HG03342 (cell line): ENCODE measurements around the gene GPC5.

Source experiments
- ATAC-seq: cut with Tn5 transposase; IDR thresholded peaks from one replicate; pipeline ENCODE4 v1.9.1; 2021; ENCODE audit warnings: mild to moderate bottlenecking, moderate library complexity; ENCODE audit not compliant: unreplicated experiment

GPC5 gene

GRCh38 chr13:91533354-91533753 is 134.9 kb downstream of the GPC5 start:
- ATAC-seq, result no peak

- ATAC-seq, result no peak
Measured at GRCh38 chr13:91534996-91535395, 136.6 kb downstream of the GPC5 start.

- ATAC-seq, result no peak
Measured at GRCh38 chr13:91537376-91537775, 139.0 kb downstream of the GPC5 start.

- no peak for ATAC-seq
Measured at GRCh38 chr13:91539286-91540157, 141.1 kb downstream of the GPC5 start.

- no peak for ATAC-seq
Measured at GRCh38 chr13:91540158-91540736, 141.8 kb downstream of the GPC5 start.

- no peak for ATAC-seq
Measured at GRCh38 chr13:91544723-91545122, 146.3 kb downstream of the GPC5 start.

GRCh38 chr13:91546900-91547299 is 148.5 kb downstream of the GPC5 start:
- ATAC-seq, result no peak

GRCh38 chr13:91553584-91553983 is 155.2 kb downstream of the GPC5 start:
- no peak for ATAC-seq

- ATAC-seq, result no peak
Measured at GRCh38 chr13:91554101-91554500, 155.7 kb downstream of the GPC5 start.

- no peak for ATAC-seq
Measured at GRCh38 chr13:91557328-91558090, 159.1 kb downstream of the GPC5 start.

GRCh38 chr13:91563799-91564198 is 165.4 kb downstream of the GPC5 start:
- no peak for ATAC-seq

GRCh38 chr13:91564396-91564795 is 166.0 kb downstream of the GPC5 start:
- ATAC-seq, result no peak

- no peak for ATAC-seq
Measured at GRCh38 chr13:91565296-91565695, 166.9 kb downstream of the GPC5 start.

GRCh38 chr13:91567485-91568207 is 169.2 kb downstream of the GPC5 start:
- ATAC-seq, result no peak

GRCh38 chr13:91571681-91572080 is 173.3 kb downstream of the GPC5 start:
- ATAC-seq, result no peak

- ATAC-seq, result no peak
Measured at GRCh38 chr13:91572439-91572838, 174.0 kb downstream of the GPC5 start.

GRCh38 chr13:91572944-91573598 is 174.7 kb downstream of the GPC5 start:
- ATAC-seq, result no peak

- no peak for ATAC-seq
Measured at GRCh38 chr13:91574766-91575165, 176.3 kb downstream of the GPC5 start.

GRCh38 chr13:91576590-91576989 is 178.2 kb downstream of the GPC5 start:
- no peak for ATAC-seq

GRCh38 chr13:91579320-91579719 is 180.9 kb downstream of the GPC5 start:
- no peak for ATAC-seq

- ATAC-seq, result no peak
Measured at GRCh38 chr13:91580749-91581148, 182.3 kb downstream of the GPC5 start.
